DMS53 (cell line): ENCODE data around the gene MSH5.

Source experiments
- DNase-seq: peaks from one replicate; lab custom pipeline; 2025; lab: John Stamatoyannopoulos, UW

Gene MSH5

DNA sequence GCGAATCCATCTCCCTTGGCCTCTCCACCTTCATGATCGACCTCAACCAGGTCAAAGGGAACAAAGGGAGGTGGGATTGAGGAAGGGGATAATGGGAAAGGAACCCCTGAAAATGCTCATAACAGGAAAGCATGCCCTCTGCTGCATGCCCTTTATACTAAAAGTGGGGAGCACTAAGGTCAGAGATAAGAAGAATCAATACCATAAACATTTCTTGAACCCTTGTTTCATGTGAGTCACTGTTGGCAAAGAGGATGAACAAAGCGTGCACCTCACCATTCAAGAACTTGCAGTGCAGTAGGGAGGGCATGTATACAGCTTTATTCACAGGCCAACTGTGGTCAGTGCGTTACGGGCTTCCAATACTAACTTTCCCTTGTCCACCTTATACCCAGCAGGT, 21.0 kb downstream of the MSH5 start:
- no peak for DNase-seq

DNA sequence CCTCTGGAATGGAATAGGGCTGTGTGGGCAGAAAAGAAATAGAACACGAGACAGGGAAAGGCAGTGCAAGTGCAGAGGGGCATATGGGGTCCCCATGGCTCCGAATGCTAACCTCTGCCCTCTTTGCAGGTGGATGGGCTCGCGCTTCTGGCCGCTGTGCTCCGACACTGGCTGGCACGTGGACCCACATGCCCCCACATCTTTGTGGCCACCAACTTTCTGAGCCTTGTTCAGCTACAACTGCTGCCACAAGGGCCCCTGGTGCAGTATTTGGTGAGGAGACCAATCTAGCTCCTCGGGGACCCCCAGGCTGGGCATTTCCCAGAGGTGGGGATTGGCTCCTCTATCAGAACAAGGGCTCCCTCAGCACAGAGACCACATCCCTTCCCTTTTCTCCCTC, 21.5 kb downstream of the MSH5 start:
- DNase-seq, result no peak

DNA sequence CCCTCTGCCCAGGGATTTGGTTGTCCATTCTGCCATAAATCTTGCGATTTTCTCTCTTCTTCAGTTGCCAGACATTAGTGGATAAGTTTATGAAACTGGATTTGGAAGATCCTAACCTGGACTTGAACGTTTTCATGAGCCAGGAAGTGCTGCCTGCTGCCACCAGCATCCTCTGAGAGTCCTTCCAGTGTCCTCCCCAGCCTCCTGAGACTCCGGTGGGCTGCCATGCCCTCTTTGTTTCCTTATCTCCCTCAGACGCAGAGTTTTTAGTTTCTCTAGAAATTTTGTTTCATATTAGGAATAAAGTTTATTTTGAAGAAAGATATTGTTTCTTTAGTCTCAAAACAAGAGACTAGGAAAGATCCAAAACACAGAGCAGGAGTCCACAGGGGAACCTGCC, 22.6 kb downstream of the MSH5 start, which contains the start of gene SAPCD1:
Gene SAPCD1 (plus strand): TSS at position 301 of the 400 bp plus-strand sequence. CDS start 399 bp downstream, outside the sequence.
- DNase-seq, result no peak

DNA sequence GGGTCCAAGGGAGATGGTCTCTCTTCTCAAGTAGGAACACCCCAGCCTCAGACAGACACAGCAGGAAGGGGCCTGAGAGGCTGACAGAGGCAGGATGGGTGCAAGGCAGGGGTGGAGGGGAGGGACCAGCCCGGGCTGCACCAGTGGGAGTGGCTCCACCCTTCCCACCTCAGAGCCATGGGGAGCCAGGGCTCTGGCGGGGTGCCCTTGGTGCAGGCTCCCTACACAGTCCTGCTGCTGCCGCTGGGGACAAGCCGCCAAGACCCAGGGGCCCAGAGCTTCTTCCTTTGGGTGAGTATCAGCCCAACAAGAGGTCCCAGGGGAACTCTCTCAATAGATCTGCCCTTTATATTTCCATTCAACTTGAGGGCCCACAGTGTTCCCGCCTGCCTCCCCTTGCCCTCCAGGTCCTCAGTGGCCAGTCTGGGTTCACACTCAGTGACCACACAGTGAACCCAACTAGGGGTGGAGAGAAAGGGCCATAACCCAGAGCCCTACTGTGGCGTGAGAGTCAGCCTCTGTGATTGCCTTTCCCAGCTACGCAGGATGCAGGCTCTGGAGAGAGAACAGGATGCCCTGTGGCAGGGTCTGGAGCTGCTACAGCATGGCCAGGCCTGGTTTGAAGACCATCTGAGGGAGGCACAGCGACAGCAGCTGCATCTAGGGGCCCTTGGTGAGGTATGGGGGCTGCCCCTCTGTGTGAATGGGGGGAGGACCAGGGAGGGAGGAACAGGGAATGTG, 23.2 kb downstream of the MSH5 start:
- DNase-seq, result no peak

DNA sequence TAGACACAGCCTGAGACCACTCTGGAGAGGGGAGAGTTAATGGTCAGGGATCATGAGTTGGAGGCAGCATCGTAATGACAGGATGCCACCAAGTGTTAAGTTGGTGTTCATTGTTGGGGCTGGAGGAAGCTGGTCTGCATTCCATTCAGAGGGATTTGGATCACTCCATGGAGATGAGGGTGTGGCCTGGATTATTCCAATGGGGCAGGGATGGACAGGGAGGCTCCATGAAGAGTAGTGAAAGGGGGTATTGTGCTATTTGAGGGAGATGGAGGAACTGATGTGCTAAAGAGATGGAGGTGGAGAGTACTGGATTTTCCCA, 23.8 kb downstream of the MSH5 start:
- DNase-seq, result no peak

DNA sequence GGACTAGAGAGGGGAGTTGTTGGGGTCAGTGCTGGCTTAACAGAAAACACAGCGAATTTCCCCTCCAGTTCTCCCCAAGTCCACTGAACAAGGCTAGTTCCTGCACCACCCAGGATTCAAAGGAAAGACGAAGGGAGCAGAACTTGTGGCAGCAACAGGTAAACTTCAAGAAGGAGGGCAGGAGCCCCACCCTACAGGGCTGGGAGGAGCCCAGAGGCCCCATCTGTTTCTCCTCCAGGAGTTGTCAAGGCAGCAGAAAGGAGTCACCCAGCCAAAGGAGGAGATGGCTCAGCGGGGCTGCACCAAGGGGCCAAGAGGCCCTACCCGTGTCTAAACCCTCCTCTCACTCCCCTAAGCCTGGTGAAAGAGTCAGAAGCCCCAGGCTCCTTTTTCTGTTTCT, 24.4 kb downstream of the MSH5 start:
- DNase-seq, result no peak

DNA sequence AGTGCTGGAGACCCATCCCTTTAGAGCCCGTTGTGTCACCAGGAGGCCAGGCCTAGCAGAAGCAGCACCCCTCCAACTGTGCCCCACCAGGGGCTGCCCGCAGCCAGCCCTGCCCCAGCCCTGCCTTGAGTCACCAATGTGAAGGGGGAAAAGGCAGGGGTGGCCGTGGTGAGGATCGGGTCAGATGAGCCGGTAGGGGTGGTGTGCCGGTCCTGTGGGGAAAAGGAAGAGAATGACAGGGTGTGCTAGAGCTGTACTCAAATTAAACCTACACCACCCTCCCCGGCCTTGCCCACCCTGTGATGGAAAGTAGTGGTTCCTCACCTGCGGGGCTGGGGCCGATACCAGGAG, 25.7 kb downstream of the MSH5 start:
- DNase-seq, result no peak

DNA sequence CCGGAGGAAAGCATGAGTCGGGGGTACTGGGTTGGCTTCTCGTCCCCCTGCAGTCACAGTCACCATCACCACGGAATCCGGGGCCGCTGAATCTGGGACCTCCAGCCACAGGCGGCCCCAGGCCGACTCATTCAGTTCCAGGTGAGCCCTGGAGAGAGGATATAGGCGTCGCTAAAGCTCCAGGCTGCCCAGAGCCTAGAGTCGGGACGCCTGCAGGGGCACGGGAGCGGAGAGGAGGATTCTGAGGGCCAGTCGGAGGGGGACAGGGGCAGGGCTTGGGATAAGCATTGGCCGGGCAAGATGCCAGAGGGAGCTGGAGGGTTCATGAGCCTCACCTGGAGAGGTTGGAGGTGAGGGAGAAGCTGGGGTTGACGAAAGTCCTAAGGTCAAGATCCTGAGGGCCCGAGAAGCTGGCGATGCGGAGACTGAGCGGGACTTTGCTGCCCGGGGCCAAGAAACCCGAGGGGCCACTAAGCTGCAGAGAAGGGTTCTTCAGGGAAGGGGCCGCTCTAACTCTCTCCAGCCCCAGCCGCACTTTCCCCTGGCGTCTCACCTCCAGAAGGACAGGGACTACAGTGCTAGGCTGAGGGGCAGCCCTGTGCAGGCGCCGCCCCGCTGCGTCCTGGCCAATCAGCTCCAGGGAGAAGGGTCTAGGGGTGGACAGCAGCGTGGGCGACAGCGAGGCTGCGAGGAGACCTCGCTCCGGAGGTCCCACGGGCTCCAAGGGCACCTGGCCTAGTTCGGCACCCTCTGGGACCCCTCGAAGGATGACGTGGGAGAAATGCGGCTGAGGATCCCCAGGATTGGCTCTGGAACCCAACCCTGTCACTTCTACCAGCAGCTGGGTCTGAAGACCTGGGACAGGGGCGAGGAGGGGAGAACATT, 26.3 kb downstream of the MSH5 start:
- peak; percentile 80 for DNase-seq

DNA sequence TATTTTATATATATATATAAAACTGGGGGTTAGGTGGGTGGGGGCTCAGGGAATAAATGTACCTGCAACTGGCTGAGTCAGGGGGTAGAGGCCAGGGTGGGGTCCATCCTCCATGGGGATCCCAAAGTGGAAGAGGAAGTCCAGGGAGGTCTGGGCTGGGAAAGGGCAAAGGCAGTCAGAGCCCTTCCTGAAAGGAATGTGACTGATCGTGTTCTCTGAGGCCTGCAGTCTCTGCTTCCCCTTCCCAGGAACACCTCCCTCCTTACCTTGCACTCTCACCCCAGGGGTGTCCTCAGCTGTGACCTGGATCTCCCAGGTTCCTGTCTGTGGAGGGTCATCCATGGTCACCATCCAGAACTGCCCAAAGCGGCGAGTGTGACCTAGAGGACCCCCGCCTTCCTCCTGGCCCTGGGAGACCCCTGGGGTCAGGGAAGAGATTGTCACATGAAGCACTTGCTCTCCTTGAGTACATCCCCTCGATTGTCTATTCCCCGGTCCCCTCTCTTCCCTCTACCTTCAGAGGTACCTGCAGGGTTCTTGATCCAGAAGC, 27.4 kb downstream of the MSH5 start:
- no peak for DNase-seq

DNA sequence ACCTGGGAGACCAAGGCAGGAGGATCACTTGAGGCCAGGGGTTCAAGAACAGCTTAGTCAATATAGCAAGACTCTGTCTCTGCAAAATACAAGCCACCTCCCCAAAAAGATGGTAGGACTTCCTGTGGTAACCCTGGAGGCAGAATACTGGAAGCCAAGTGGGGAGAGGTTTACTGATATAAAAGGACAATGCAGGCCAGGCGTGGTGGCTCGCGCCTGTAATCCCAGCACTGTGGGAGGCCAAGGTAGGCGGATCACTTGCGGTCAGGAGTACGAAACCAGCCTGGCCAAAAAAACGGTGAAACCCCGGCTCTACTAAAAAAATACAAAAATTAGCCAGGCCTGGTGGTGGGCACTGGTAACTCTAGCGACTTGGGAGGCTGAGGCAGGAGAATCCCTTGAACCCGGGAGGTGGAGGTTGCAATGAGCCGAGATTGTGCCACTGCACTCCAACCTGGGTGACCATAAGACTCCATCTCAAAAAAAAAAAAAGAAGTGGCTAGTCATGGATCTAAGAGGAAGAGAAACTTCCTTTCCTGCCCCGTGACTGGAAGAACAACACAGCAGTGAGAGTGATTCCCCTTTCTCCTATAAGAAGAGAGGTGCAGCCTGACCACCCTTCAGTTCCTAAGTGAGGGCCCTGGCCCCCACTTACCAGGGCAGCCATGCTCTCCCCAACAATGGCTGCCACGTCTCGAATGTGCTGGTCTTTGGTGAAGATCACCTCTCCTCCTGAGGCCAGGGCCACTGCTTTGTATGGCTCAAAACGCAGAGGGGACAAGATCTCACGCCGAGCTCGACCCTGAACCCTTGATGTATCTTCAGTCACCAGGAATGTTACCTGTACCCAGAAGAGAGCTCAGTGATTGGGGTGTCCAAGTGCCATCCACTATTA, 28.8 kb downstream of the MSH5 start:
- DNase-seq, result no peak

DNA sequence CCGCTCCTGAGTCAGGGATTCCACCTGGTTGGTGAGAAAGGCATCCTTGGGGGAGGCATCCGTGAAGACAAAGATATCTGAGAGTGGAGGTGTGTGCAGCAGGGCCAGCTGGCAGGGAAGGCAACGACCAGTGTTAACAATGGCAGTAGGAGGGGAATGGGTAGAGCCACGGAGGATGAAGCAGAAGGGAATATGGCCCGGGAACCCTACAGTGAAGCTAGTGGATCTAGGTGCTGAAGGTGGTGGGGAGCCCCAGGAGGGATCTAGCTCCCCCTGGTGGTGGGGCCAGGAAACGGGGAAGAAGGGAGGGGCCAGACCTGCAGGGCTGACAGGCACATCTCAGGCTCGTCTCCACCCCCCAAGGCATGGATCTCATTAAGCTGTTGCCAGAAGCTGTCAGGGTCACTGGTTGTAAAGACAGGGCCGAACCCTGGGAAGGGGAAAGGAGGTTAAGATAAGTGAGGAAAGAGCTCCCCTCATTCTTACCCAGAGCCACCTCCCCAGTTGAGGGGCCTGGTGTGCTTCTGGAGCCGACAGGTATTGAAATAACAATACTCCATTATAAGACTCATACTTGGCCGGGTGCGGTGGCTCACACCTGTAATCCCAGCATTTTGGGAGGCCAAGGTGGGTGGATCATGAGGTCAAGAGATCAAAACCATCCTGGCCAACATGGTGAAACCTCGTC, 30.0 kb downstream of the MSH5 start:
- peak; percentile 89 for DNase-seq

DNA sequence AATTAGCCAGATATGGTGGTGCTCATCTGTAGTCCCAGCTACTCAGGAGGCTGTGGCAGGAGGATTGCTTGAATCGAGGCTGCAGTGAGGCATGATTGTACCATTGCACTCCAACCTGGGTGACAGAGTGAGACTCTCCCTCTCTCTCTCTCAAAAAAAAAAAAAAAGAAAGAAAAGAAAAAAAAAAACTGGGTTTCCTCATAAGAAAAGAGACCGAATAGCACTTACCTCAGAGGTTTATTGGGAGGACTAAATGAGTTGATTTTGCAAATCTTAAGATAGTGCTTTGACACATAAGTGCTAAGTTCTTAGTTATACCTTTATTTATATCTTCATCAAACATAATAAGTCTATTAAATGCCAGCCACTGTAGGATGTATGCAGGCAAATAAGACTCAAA, 31.1 kb downstream of the MSH5 start:
- DNase-seq, result no peak

DNA sequence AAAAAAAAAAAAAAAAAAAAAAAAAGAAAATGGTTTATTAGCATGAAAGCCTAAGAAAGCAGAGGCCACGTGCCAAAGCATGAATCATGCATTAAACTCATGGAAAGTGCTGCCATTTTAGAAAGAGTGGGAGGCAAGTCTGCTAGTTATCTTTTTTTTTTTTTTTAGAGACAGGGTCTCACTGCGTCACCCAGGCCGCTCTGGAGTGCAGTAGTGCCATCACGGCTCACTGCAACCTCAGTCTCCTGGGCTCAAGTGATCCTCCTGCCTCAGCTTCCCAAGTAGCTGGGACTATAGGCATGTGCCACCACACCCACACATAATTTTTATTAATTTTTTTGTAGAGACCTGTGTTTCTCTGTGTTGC, 32.2 kb downstream of the MSH5 start:
- DNase-seq, result no peak

DNA sequence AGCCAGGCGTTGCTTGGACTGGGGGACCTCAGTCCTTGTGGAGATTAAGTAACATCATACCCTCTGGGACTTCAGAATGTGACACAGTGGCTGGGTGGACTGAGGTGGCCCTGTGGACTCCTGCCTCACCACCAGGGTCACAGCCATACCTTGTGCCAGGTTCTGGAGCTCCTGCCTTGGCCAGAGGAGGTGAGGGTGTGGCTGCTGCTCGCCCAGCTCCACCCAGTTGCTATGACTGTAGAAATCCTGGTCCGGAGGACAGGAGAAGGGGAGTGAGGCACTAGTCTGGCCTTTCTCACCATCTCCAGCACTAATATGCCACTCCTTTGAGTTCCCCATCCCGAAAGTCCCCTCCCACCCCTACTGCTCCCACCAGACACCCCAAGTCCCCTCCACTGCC, 35.4 kb downstream of the MSH5 start:
- peak; percentile 45 for DNase-seq

DNA sequence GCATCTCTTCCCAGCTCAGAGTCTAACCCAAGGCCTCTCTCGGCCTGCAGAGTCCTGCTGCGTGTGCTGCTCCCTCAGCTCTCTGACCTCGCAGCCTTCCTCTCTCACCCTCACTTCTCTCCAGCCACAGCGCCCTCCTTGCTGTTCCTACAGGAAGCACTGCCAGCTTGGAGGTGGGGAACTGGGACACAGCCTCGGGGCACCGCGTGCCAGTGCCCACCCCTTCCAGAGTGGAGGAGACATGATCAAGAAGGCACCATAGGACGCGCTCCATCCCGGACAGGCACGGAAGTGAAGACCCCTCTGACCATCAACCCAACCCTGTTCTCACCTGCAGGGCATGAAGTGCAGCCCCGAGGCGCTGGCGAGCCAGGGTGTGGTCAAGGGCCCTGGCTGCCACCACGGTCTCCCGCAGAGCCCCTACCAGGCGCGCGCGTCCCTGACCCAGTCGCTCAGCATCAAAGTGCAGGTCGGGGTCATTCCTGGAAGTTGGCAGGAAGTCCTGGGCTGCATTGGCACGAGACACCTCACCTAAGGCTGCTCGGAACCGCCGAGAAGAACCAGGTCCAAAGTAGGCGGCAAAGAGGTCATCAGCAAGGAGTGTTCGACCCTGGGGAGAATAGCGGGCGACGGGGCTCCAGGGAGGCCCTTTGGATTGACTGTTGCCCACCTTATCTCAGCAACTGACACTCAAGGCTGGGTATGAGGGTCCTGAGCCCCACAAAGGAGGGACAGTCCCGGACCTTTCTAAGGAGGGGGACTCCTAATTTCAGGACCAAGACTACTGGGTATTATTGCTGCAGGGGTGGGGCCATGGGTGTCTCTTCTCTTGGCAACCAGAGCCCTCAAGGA, 36.1 kb downstream of the MSH5 start:
- no peak for DNase-seq

DNA sequence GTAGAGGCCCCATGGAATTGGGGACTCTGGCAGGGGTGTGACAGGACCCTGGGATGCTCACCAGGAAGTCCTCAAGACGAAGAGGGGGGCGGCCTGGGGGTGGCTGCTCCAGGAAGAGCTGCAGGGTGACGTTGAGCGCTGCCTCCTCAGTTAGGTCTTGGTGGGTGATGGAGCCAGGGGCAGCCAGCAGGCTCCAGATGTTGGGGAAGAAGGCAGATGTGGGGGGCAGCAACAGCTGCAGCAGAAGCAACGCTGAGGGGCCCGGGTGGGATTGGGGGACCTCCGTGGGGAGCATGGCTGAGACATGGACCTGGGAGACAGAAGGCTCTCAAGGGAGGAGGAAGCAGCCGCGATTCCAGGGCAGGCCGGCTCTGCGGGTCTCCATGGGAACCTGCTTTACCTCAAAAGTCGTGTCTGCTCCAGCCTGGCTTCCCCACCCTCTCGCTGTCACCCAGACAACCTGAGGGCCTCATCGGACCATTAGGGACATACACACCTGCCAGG, 36.7 kb downstream of the MSH5 start:
- DNase-seq, result peak; percentile 92

DNA sequence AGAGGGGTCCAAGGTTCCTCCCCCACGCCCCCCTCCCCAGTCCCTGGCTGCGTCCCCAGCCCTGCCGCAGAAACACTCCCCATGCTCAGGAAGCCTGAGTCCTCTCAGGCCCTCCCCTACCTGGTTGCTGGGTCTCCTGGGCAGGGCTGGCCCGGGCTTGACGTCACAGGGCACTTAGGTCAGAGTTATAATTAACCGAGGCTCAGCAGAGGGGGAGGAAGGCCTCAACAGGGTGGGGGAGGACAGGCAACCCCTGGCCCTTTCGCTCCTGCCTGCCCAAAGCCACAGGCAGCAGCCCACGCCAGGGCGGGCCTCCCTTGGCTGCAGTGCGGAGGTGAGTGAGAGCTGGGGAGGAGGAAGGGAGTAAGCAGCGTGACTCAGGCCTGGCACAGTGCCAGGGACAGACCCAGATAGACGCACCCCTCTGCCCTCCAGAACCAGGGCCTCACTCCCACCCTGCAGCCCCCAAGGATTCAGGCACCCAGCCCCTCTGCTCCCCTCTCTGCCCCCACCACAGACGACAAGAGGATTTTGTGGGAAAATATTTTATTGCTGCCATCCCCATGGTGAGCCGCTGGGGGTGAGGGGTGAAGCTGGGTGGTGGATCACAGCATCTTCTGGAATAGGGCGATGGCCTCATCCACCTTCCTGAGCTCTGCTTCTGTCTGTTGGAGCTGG, 37.3 kb downstream of the MSH5 start, which contains the start of gene VWA7:
Gene VWA7 (minus strand): TSS at position 340 of the 678 bp plus-strand sequence. CDS start 549 bp downstream, outside the sequence.
- DNase-seq, result peak; percentile 98

DNA sequence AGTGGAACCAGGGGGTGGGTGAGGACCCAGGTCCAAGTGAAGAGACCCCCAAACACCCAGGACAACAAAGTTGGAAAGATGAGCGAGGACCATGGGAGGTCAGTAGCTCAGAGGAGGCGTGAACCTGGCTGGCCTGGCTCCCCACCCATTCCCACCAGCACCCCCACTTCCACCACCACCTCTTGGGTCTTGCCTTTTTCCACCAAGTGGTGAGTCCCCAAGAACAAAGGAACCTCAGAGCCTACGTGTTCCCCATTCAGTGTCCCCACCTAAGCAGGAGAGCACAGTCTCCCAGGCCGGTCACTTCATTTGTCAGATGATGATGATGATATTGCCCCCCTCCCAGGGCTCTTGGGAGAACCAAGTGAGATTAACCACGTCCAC, 37.9 kb downstream of the MSH5 start:
- DNase-seq, result no peak

DNA sequence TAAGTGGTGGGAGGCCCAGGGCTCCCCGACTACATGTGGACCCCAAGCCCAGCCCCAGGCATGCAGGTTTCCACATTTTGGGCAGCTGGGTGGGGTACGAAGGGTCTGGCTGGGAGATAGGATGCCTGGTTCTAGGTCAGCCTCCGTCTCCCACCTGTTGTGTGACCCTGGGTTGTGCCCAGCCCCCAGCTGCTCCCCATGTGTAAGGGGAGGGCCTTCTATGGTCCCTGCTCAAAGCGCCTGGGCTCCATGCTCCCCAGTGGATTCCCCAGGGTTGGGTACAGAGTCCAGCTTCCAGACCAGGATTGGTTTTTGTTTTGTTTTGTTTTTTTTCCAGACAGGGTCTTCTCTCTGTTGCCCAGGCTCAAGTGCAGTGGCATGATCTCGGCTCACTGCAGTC, 38.4 kb downstream of the MSH5 start:
- no peak for DNase-seq
